Naive thymus-derived CD4-positive, alpha-beta T cell (primary cell): ENCODE measurements around the gene DMAC2L. TPM values are rescaled to one million over a fixed set of nuclear protein-coding genes. Genes with fewer than 3 reads are reported as not detected.

Source experiments
- ATAC-seq: fragments of 150-1000 bp; cut with Tn5 transposase; 2 replicates; pipeline ENCODE4 v1.10.0; 2021; ENCODE audit warnings: mild to moderate bottlenecking, moderate library complexity
- CTCF ChIA-PET: fragments of 350-600 bp; sonication (Branson Sonifier 250); formaldehyde crosslinking; loops from one replicate; lab custom pipeline; 2021; ENCODE audit warnings: antibody characterized with exemption; lab: Charles Lee
- POLR2A ChIA-PET: fragments of 350-600 bp; sonication (Branson Sonifier 250); formaldehyde crosslinking; loops from one replicate; lab custom pipeline; 2021; ENCODE audit warnings: antibody characterized with exemption, inconsistent platforms; lab: Charles Lee
- DNase-seq, 9 donors: peaks; one replicate each; pipeline versions ENCODE4 v3.0.0 to v3.0.0-alpha.2; 2020 to 2022; ENCODE audit warnings: mixed read lengths in 1 of 9
- H3K27ac ChIP-seq: one replicate; pipeline ENCODE4 v1.7.0; 2013; ENCODE audit warnings: mild to moderate bottlenecking, low read depth, low read length, moderate library complexity
- H3K27me3 ChIP-seq, 2 donors: one replicate each; pipeline ENCODE4 v1.7.0; 2013; ENCODE audit warnings: low read length in 2 of 2, mild to moderate bottlenecking in 2 of 2, moderate library complexity in 2 of 2; ENCODE audit not compliant: control insufficient read depth in 2 of 2, insufficient read depth in 2 of 2
- H3K36me3 ChIP-seq, 3 experiments: 1 replicate in 2 of 3; 2 replicates in 1 of 3; pipeline ENCODE4 v1.7.0; 2013; ENCODE audit warnings: low read length in 3 of 3, mild to moderate bottlenecking in 3 of 3, moderate library complexity in 1 of 3; ENCODE audit not compliant: insufficient read depth in 3 of 3, control insufficient read depth in 2 of 3
- H3K4me1 ChIP-seq, 2 donors: one replicate each; pipeline ENCODE4 v1.7.0; 2013; ENCODE audit warnings: low read length in 2 of 2, mild to moderate bottlenecking in 2 of 2, moderate library complexity in 1 of 2; ENCODE audit not compliant: control insufficient read depth in 2 of 2, insufficient read depth in 2 of 2
- H3K4me3 ChIP-seq: 2 replicates; pipeline ENCODE4 v1.7.0; 2013; ENCODE audit warnings: mild to moderate bottlenecking, low read length
- H3K9me3 ChIP-seq, 3 experiments: 1 replicate in 2 of 3; 2 replicates in 1 of 3; pipeline ENCODE4 v1.7.0; 2013; ENCODE audit warnings: low read length in 3 of 3; ENCODE audit not compliant: control insufficient read depth in 2 of 3
- H3K27ac Mint-ChIP-seq, 9 donors: one replicate each; pipeline ENCODE4 v1.8.0; 2020 to 2022; ENCODE audit warnings: mixed read lengths in 9 of 9, mild to moderate bottlenecking in 8 of 9, moderate library complexity in 5 of 9, inconsistent platforms in 2 of 9
- H3K27me3 Mint-ChIP-seq, 5 donors: one replicate each; pipeline ENCODE4 v1.8.0; 2021 to 2022; ENCODE audit warnings: mixed read lengths in 5 of 5, mild to moderate bottlenecking in 1 of 5
- H3K36me3 Mint-ChIP-seq, 5 donors: one replicate each; pipeline ENCODE4 v1.8.0; 2020 to 2022; ENCODE audit warnings: mixed read lengths in 5 of 5, mild to moderate bottlenecking in 3 of 5, inconsistent platforms in 1 of 5
- H3K4me1 Mint-ChIP-seq, 7 donors: one replicate each; pipeline ENCODE4 v1.8.0; 2020 to 2022; ENCODE audit warnings: mixed read lengths in 7 of 7, mild to moderate bottlenecking in 3 of 7, inconsistent platforms in 1 of 7
- H3K4me3 Mint-ChIP-seq, 10 donors: one replicate each; pipeline ENCODE4 v1.8.0; 2020 to 2022; ENCODE audit warnings: mild to moderate bottlenecking in 10 of 10, mixed read lengths in 10 of 10, moderate library complexity in 6 of 10, inconsistent platforms in 2 of 10
- H3K9me3 Mint-ChIP-seq, 11 donors: one replicate each; pipeline ENCODE4 v1.8.0; 2020 to 2022; ENCODE audit warnings: mixed read lengths in 11 of 11, mild to moderate bottlenecking in 4 of 11, inconsistent platforms in 1 of 11, moderate library complexity in 1 of 11
- intact Hi-C, 2 donors: fragments of 100-400 bp; cut with micrococcal nuclease; formaldehyde crosslinking; loops; one replicate each; pipeline ENCODE4 v1.15.1; 2023
- polyA plus RNA-seq, 2 donors: library from polyadenylated mRNA; unstranded; fragments of 300-500 nt; fragmentation: Illumina TruSeq; gene quantifications; one replicate each; pipeline ENCODE4 v1.2.3, GENCODE V29; 2021
- total RNA-seq, 6 experiments: library from RNA in 5 of 6; stranded (reverse) in 5 of 6; gene quantifications; 1 replicate in 5 of 6; 2 replicates in 1 of 6; pipeline ENCODE4 v1.2.3 and lab custom pipeline; 2021 to 2026

DMAC2L gene
- total and polyA plus RNA-seq, 7 experiments from 2014 or later: 13.1 to 27.5 (median 16.7) TPM

DNA sequence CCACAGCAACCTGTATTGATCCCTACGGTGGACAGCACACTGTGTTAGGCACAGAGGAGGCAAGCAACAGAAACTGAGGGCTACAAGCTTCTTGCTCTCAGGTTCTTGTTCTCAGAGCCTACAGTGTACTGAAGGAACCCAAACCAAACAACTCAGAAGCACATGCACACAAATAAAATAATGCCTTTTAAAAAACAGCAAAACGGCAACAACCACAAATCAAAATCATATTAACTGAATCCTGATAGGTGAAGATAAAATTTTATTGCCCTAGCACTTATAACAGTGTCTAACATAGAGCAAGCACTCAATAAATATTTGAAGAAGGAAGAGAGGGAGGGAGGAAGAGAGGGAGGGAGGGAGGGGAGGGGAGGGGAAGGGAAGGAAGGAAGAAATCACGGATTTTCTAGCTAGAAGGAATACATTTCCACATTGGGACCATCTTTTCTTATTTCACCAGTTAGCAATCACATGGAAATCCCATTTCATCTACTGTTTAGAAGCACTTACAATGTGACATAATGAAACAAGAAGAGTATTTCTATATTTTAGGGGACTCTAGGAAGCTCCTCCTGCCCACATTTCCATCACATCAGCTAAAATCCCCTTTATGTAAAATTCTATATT, 27.2 kb downstream of the DMAC2L start:
- POLR2A ChIA-PET: no interaction called here
- H3K4me1 Mint-ChIP-seq: peaks cover 14 to 32% (median 29%) of the 10 kb centered on the region in 7 donors
- CTCF ChIA-PET: no interaction called here

DNA sequence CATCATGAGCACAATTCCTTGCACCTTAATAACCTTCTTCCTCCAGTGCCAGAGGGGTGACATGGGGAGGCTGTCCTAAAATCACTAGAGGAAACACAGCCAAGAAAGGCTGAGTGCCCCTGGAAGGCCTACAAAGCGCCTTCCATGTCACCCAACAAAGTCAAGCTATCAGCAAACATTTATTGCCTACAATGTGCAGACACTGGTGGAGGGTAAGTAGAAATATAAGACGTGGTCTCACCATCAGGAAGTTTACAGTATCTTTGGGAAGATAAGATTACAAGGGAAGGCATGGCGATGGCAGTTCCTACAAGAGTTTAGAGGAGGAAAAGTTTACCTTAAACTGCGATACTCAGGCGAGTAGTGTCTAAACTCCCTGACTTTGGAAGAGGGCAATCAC, 27.9 kb downstream of the DMAC2L start:
- Histone ChIP-seq H3K4me1 (peaks cover 0 to 11% of the 10 kb centered on the region in 2 donors), H3K4me3 (no peak overlapping the region), H3K27me3 (no peaks in the 10 kb centered on the region), H3K27ac (no peak overlapping the region), H3K36me3 (peaks cover 0 to 13% (median 0%) of the 10 kb centered on the region in 3 experiments), H3K9me3 (no peaks in the 10 kb centered on the region)
- ChIA-PET CTCF (no interaction called here), POLR2A (no interaction called here)
- H3K9me3 Mint-ChIP-seq: no peaks in the 10 kb centered on the region
- peaks cover 14 to 35% (median 31%) of the 10 kb centered on the region in 7 donors for H3K4me1 Mint-ChIP-seq
- peak overlapping the region in 1 of 9 donors; percentile 69 for H3K27ac Mint-ChIP-seq
- DNase-seq (no peak), ATAC-seq (no peak)
- peaks cover 2 to 17% (median 5%) of the 10 kb centered on the region in 5 donors for H3K36me3 Mint-ChIP-seq
- intact Hi-C loops: loop anchor here in 1 of 2 donors (5.0 kb wide), 1 partner anchor 102 kb away; no protein-coding TSS in a partner anchor
- H3K27me3 Mint-ChIP-seq: peaks cover 0 to 2% (median 0%) of the 10 kb centered on the region in 5 donors
- H3K4me3 Mint-ChIP-seq: no peak overlapping the region

More for the DNA sequence above, 27.2 kb downstream of the DMAC2L start:
- Histone ChIP-seq H3K27ac (no peak overlapping the region), H3K36me3 (peaks cover 0 to 13% (median 0%) of the 10 kb centered on the region in 3 experiments), H3K4me1 (peaks cover 0 to 11% of the 10 kb centered on the region in 2 donors), H3K27me3 (no peaks in the 10 kb centered on the region), H3K4me3 (no peak overlapping the region), H3K9me3 (no peaks in the 10 kb centered on the region)
- Mint-ChIP-seq H3K27me3 (no peaks in the 10 kb centered on the region), H3K36me3 (peaks cover 2 to 16% (median 5%) of the 10 kb centered on the region in 5 donors), H3K27ac (peak overlapping the region in 1 of 9 donors; percentile 10), H3K9me3 (no peaks in the 10 kb centered on the region), H3K4me3 (no peak overlapping the region)
- ATAC-seq (no peak), DNase-seq (no peak)
- intact Hi-C loops: no loop called here

DNA sequence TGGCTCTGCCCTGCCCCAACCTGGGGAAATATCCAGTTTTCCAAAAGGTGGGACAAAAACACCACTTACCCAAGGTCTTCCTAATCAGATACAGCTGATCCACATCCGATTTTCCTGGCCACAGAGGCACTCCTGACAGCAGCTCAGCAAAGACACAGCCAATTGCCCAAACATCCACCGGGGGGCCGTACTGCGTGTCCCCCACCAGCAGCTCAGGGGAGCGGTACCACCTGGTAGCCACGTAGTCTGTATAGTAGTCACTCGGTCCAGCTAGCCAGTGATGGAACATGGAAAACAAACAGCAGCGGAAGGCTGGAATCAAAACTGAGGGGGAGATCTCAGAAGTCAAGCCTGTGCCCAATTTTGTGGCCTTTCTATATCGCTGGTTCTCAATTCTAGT, 28.8 kb downstream of the DMAC2L start:
- H3K4me1 ChIP-seq: peaks cover 0 to 4% of the 10 kb centered on the region in 2 donors
- Mint-ChIP-seq H3K4me3 (no peak overlapping the region), H3K27ac (no peak overlapping the region), H3K4me1 (peaks cover 6 to 30% (median 23%) of the 10 kb centered on the region in 7 donors), H3K27me3 (peaks cover 0 to 5% (median 0%) of the 10 kb centered on the region in 5 donors), H3K9me3 (no peaks in the 10 kb centered on the region), H3K36me3 (peaks cover 2 to 13% (median 7%) of the 10 kb centered on the region in 5 donors)
- intact Hi-C loops: loop anchor here in 1 of 2 donors (5.0 kb wide), 1 partner anchor 101 kb away; no protein-coding TSS in a partner anchor
- CTCF ChIA-PET: no interaction called here
- ATAC-seq (no peak), DNase-seq (no peak)
- H3K27me3 ChIP-seq: no peaks in the 10 kb centered on the region
- H3K4me3 ChIP-seq: no peak overlapping the region
- peaks cover 0 to 13% (median 0%) of the 10 kb centered on the region in 3 experiments for H3K36me3 ChIP-seq
- POLR2A ChIA-PET: no interaction called here
- no peaks in the 10 kb centered on the region for H3K9me3 ChIP-seq
- no peak overlapping the region for H3K27ac ChIP-seq

DNA sequence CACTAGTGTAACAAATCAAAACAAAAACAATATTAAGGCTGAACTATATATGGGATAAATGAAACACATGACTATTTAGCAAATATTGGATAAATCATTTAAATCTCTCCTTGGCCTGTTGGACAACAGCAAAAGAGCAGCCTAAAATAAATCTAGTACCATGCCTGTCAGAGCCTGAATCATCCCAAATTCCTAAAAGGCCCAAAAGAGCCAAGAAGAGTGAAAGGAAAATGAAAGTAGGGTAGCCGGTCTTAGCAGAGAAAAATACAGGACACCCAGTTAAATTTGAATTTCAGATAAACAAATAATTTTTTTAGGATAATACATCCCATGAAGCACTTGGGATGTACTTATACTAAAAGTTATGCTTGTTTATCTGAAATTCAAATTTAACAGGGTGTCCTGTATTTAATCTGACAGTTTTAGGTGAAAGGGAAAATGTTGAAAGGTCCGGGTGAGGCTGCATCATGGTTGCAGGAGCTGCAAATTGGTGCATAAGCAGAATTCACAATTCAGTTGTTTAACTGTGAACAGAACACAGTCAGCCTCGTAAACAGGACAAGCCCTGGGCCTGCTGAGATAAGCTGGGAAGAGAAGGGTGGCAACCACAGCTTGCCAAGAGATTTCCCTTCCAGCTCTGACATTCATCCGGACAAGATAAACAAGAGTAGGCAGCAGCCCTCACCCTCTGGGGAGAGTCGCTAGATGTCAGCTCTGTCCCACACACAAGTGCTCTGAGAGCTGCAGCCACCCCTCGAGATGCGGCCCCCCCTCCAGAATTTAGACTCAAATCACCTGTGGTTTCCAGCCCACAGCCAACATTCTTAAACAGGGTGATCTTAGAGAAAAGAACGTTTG, 30.3 kb downstream of the DMAC2L start:
- ChIA-PET CTCF (interaction anchor here (0.8 to 1.4 kb wide), 3 partner anchors 9 to 433 kb away, joined by 3 to 8 read pairs (median 4); no protein-coding TSS in a partner anchor), POLR2A (no interaction called here)
- H3K36me3 Mint-ChIP-seq: peaks cover 2 to 15% (median 8%) of the 10 kb centered on the region in 5 donors
- DNase-seq (peak in 7 of 9 donors; percentile 22 to 59 (median 39)), ATAC-seq (peak; percentile 83)
- Histone ChIP-seq H3K9me3 (no peaks in the 10 kb centered on the region), H3K27ac (no peak overlapping the region), H3K27me3 (no peaks in the 10 kb centered on the region), H3K4me1 (no peaks in the 10 kb centered on the region), H3K4me3 (no peak overlapping the region), H3K36me3 (peaks cover 0 to 13% (median 0%) of the 10 kb centered on the region in 3 experiments)
- H3K4me1 Mint-ChIP-seq: peaks cover 0 to 23% (median 16%) of the 10 kb centered on the region in 7 donors
- H3K27ac Mint-ChIP-seq: peak overlapping the region in 2 of 9 donors; percentile 31 to 66
- peaks cover 0 to 11% (median 0%) of the 10 kb centered on the region in 5 donors for H3K27me3 Mint-ChIP-seq
- H3K4me3 Mint-ChIP-seq: peak overlapping the region in 1 of 10 donors; percentile 59
- no peaks in the 10 kb centered on the region for H3K9me3 Mint-ChIP-seq
- intact Hi-C loops: loop anchor here (1.0 to 5.0 kb wide), 4 partner anchors 21 to 518 kb away; partner anchors contain the start of gene MAP4K5 (in 2 of the 2)

DNA sequence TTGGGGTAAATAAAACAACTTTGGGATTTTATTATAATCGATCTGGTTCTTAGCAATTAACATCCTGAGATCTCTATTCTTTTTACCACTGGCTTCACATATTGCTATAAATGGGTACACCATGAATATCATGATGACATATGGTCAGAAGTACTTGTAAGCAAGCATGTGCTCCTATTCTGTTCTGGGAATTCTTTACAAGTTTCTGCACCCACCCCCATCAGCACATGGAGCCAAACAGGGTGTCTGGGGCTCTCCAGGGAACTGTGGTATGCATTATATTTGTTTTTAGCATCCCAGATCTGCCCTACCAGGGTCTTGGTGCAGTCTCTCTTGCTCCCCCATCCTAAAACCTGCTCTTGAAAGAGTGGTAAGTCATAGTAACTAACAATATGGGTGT, 31.3 kb downstream of the DMAC2L start:
- Mint-ChIP-seq H3K27ac (peak overlapping the region in 1 of 9 donors; percentile 26), H3K4me3 (no peak overlapping the region), H3K9me3 (no peaks in the 10 kb centered on the region), H3K36me3 (peaks cover 2 to 18% (median 8%) of the 10 kb centered on the region in 5 donors), H3K4me1 (peaks cover 0 to 23% (median 16%) of the 10 kb centered on the region in 7 donors), H3K27me3 (peaks cover 0 to 16% (median 0%) of the 10 kb centered on the region in 5 donors)
- H3K9me3 ChIP-seq: no peaks in the 10 kb centered on the region
- ATAC-seq (no peak), DNase-seq (no peak)
- ChIA-PET POLR2A (interaction anchor here (0.6 kb wide), 1 partner anchor 578 kb away, joined by 3 read pairs; no protein-coding TSS in a partner anchor), CTCF (interaction anchor here (1.3 to 1.4 kb wide), 2 partner anchors 371 to 432 kb away, joined by 3 to 4 read pairs; no protein-coding TSS in a partner anchor)
- H3K36me3 ChIP-seq: peaks cover 0 to 12% (median 0%) of the 10 kb centered on the region in 3 experiments
- intact Hi-C loops: loop anchor here in 1 of 2 donors (5.0 kb wide), 1 partner anchor 99 kb away; no protein-coding TSS in a partner anchor
- H3K4me3 ChIP-seq: no peak overlapping the region
- no peaks in the 10 kb centered on the region for H3K27me3 ChIP-seq
- no peak overlapping the region for H3K27ac ChIP-seq
- H3K4me1 ChIP-seq: no peaks in the 10 kb centered on the region
